ENCODE data around the gene AP5S1.
"Not testable (repeated sequence)": the region's sequence is repeated elsewhere in the genome, so short reads cannot be mapped to it uniquely, and the experiment has no call there.

Gene AP5S1

GRCh38 chr20:3839328-3839727, 19.0 kb downstream of the AP5S1 start:
- Histone ChIP-seq H3K23ac (ENCODE audit: low read length in 2 of 2) (no peak overlapping the region), H2AK5ac (ENCODE audit: low read length, severe bottlenecking) (no peak overlapping the region), H3K4me2 (ENCODE audit: low read length, poor library complexity, severe bottlenecking) (no peak overlapping the region), H3K9ac (ENCODE audit: low read length) (no peak overlapping the region), H3K18ac (ENCODE audit: low read depth in 1 of 2, low read length in 2 of 2) (no peak overlapping the region), H2BK5ac (ENCODE audit: low read depth, low read length, poor library complexity, severe bottlenecking) (no peak overlapping the region), H3K9me3 (ENCODE audit: control insufficient read depth, low read length) (peaks cover 4% of the 10 kb centered on the region), H3K4ac (ENCODE audit: low read depth in 1 of 2, low read length in 2 of 2) (no peak overlapping the region), H3K14ac (ENCODE audit: low read length in 2 of 2) (no peak overlapping the region), H3K79me1 (replicated peaks; ENCODE audit: low read length, poor library complexity, severe bottlenecking) (no peaks in the 10 kb centered on the region), H3K4me1 (ENCODE audit: control insufficient read depth, insufficient read depth, low read depth, low read length) (peaks cover 3% of the 10 kb centered on the region), H4K91ac (ENCODE audit: low read length) (no peak overlapping the region), H3K36me3 (ENCODE audit: control insufficient read depth in 1 of 2, insufficient read depth in 2 of 2, low read depth in 1 of 2, low read length in 2 of 2) (peaks cover 7 to 9% of the 10 kb centered on the region in 2 experiments), H3K4me3 (ENCODE audit: insufficient read depth in 1 of 2, low read depth in 1 of 2, low read length in 2 of 2) (no peak overlapping the region), H3K27ac (ENCODE audit: low read length, poor library complexity, severe bottlenecking) (no peak overlapping the region), H3K27me3 (ENCODE audit: control insufficient read depth in 1 of 2, insufficient read depth in 1 of 2, low read length in 2 of 2) (no peaks in the 10 kb centered on the region), H4K8ac (ENCODE audit: low read length) (no peak overlapping the region), H2BK120ac (ENCODE audit: low read depth, low read length) (no peak overlapping the region), H2AFZ (ENCODE audit: low read depth, low read length) (no peak overlapping the region), H2BK15ac (ENCODE audit: low read depth, poor library complexity, severe bottlenecking) (no peak overlapping the region), H2BK12ac (ENCODE audit: low read length in 2 of 2) (no peak overlapping the region)
- 94% methylated on average over 2 of the region's 3 CpGs for WGBS
- DNase-seq: no peak

GRCh38 chr20:3840201-3840600, 19.9 kb downstream of the AP5S1 start:
- not testable (repeated sequence) for H3K4me1 ChIP-seq (ENCODE audit: control insufficient read depth, insufficient read depth, low read depth, low read length); H3K14ac ChIP-seq (ENCODE audit: low read length in 2 of 2); H2AK5ac ChIP-seq (ENCODE audit: low read length, severe bottlenecking); H3K23ac ChIP-seq (ENCODE audit: low read length in 2 of 2); H3K4ac ChIP-seq (ENCODE audit: low read depth in 1 of 2, low read length in 2 of 2); H3K79me1 ChIP-seq (replicated peaks; ENCODE audit: low read length, poor library complexity, severe bottlenecking); H3K27ac ChIP-seq (ENCODE audit: low read length, poor library complexity, severe bottlenecking); H3K18ac ChIP-seq (ENCODE audit: low read depth in 1 of 2, low read length in 2 of 2); DNase-seq; H2BK12ac ChIP-seq (ENCODE audit: low read length in 2 of 2); H4K91ac ChIP-seq (ENCODE audit: low read length); H3K9me3 ChIP-seq (ENCODE audit: control insufficient read depth, low read length); H3K4me2 ChIP-seq (ENCODE audit: low read length, poor library complexity, severe bottlenecking); H2BK15ac ChIP-seq (ENCODE audit: low read depth, poor library complexity, severe bottlenecking); H3K36me3 ChIP-seq (ENCODE audit: control insufficient read depth in 1 of 2, insufficient read depth in 2 of 2, low read depth in 1 of 2, low read length in 2 of 2); H4K8ac ChIP-seq (ENCODE audit: low read length); H2AFZ ChIP-seq (ENCODE audit: low read depth, low read length); H3K9ac ChIP-seq (ENCODE audit: low read length); H2BK120ac ChIP-seq (ENCODE audit: low read depth, low read length); H3K4me3 ChIP-seq (ENCODE audit: insufficient read depth in 1 of 2, low read depth in 1 of 2, low read length in 2 of 2); H3K27me3 ChIP-seq (ENCODE audit: control insufficient read depth in 1 of 2, insufficient read depth in 1 of 2, low read length in 2 of 2); H2BK5ac ChIP-seq (ENCODE audit: low read depth, low read length, poor library complexity, severe bottlenecking)
- 85% methylated on average over 6 of the region's 7 CpGs for WGBS

GRCh38 chr20:3842348-3842930, 22.1 kb downstream of the AP5S1 start:
- 92% methylated on average over 6 of the region's 7 CpGs for WGBS
- H3K4me2 ChIP-seq (ENCODE audit: low read length, poor library complexity, severe bottlenecking): no peak overlapping the region
- no peak overlapping the region for H2BK5ac ChIP-seq (ENCODE audit: low read depth, low read length, poor library complexity, severe bottlenecking)
- H3K4ac ChIP-seq (ENCODE audit: low read depth in 1 of 2, low read length in 2 of 2): no peak overlapping the region
- H4K8ac ChIP-seq (ENCODE audit: low read length): no peak overlapping the region
- no peak for DNase-seq
- H3K18ac ChIP-seq (ENCODE audit: low read depth in 1 of 2, low read length in 2 of 2): peak overlapping the region in 1 of 2 experiments; percentile 38
- H3K4me1 ChIP-seq (ENCODE audit: control insufficient read depth, insufficient read depth, low read depth, low read length): peaks cover 6% of the 10 kb centered on the region
- no peak overlapping the region for H2BK120ac ChIP-seq (ENCODE audit: low read depth, low read length)
- H2BK15ac ChIP-seq (ENCODE audit: low read depth, poor library complexity, severe bottlenecking): no peak overlapping the region
- H2AFZ ChIP-seq (ENCODE audit: low read depth, low read length): no peak overlapping the region
- H3K23ac ChIP-seq (ENCODE audit: low read length in 2 of 2): no peak overlapping the region
- H3K9me3 ChIP-seq (ENCODE audit: control insufficient read depth, low read length): no peaks in the 10 kb centered on the region
- H3K79me1 ChIP-seq (replicated peaks; ENCODE audit: low read length, poor library complexity, severe bottlenecking): peaks cover 3% of the 10 kb centered on the region
- peaks cover 0 to 3% of the 10 kb centered on the region in 2 experiments for H3K36me3 ChIP-seq (ENCODE audit: control insufficient read depth in 1 of 2, insufficient read depth in 2 of 2, low read depth in 1 of 2, low read length in 2 of 2)
- peak overlapping the region; percentile 72 for H3K9ac ChIP-seq (ENCODE audit: low read length)
- H2BK12ac ChIP-seq (ENCODE audit: low read length in 2 of 2): peak overlapping the region in 1 of 2 experiments; percentile 73
- H3K14ac ChIP-seq (ENCODE audit: low read length in 2 of 2): no peak overlapping the region
- no peak overlapping the region for H3K27ac ChIP-seq (ENCODE audit: low read length, poor library complexity, severe bottlenecking)
- H4K91ac ChIP-seq (ENCODE audit: low read length): peak overlapping the region; percentile 23
- H3K4me3 ChIP-seq (ENCODE audit: insufficient read depth in 1 of 2, low read depth in 1 of 2, low read length in 2 of 2): no peak overlapping the region
- no peak overlapping the region for H2AK5ac ChIP-seq (ENCODE audit: low read length, severe bottlenecking)
- H3K27me3 ChIP-seq (ENCODE audit: control insufficient read depth in 1 of 2, insufficient read depth in 1 of 2, low read length in 2 of 2): no peaks in the 10 kb centered on the region

- H3K36me3 ChIP-seq (ENCODE audit: control insufficient read depth in 1 of 2, insufficient read depth in 2 of 2, low read depth in 1 of 2, low read length in 2 of 2): peaks cover 1 to 7% of the 10 kb centered on the region in 2 experiments
- H3K27me3 ChIP-seq (ENCODE audit: control insufficient read depth in 1 of 2, insufficient read depth in 1 of 2, low read length in 2 of 2): no peaks in the 10 kb centered on the region
- no peak overlapping the region for H2AFZ ChIP-seq (ENCODE audit: low read depth, low read length)
- H3K23ac ChIP-seq (ENCODE audit: low read length in 2 of 2): no peak overlapping the region
- no peak overlapping the region for H3K18ac ChIP-seq (ENCODE audit: low read depth in 1 of 2, low read length in 2 of 2)
- H3K4me2 ChIP-seq (ENCODE audit: low read length, poor library complexity, severe bottlenecking): no peak overlapping the region
- H3K4me1 ChIP-seq (ENCODE audit: control insufficient read depth, insufficient read depth, low read depth, low read length): peaks cover 16% of the 10 kb centered on the region
- no peak overlapping the region for H4K91ac ChIP-seq (ENCODE audit: low read length)
- H2BK5ac ChIP-seq (ENCODE audit: low read depth, low read length, poor library complexity, severe bottlenecking): no peak overlapping the region
- DNase-seq: peak; percentile 85
- H3K79me1 ChIP-seq (replicated peaks; ENCODE audit: low read length, poor library complexity, severe bottlenecking): peaks cover 5% of the 10 kb centered on the region
- no peak overlapping the region for H3K14ac ChIP-seq (ENCODE audit: low read length in 2 of 2)
- no peaks in the 10 kb centered on the region for H3K9me3 ChIP-seq (ENCODE audit: control insufficient read depth, low read length)
- H2BK120ac ChIP-seq (ENCODE audit: low read depth, low read length): no peak overlapping the region
- no peak overlapping the region for H2BK15ac ChIP-seq (ENCODE audit: low read depth, poor library complexity, severe bottlenecking)
- 13% methylated on average over 5 of the region's 5 CpGs for WGBS
- H3K4me3 ChIP-seq (ENCODE audit: insufficient read depth in 1 of 2, low read depth in 1 of 2, low read length in 2 of 2): no peak overlapping the region
- peak overlapping the region; percentile 72 for H3K9ac ChIP-seq (ENCODE audit: low read length)
- no peak overlapping the region for H2BK12ac ChIP-seq (ENCODE audit: low read length in 2 of 2)
- H2AK5ac ChIP-seq (ENCODE audit: low read length, severe bottlenecking): no peak overlapping the region
- no peak overlapping the region for H3K4ac ChIP-seq (ENCODE audit: low read depth in 1 of 2, low read length in 2 of 2)
- H4K8ac ChIP-seq (ENCODE audit: low read length): peak overlapping the region; percentile 7
- H3K27ac ChIP-seq (ENCODE audit: low read length, poor library complexity, severe bottlenecking): no peak overlapping the region
Measured at GRCh38 chr20:3843490-3843889, 23.1 kb downstream of the AP5S1 start.
